Gastroesophageal sphincter (tissue), 4 donors: Measurements from ENCODE around the gene THOC5. TPM values are rescaled to one million over a fixed set of nuclear protein-coding genes. Genes with fewer than 3 reads are reported as not detected.

Experiments used
- ATAC-seq: fragments of 150-250 bp; one replicate; pipeline ENCODE4 v1.9.1; 2016; ENCODE audit warnings: mild to moderate bottlenecking, moderate library complexity
- H3K27ac ChIP-seq, 4 donors: fragments of 200-600 bp; sonication (generic) in 3 of 4; 1 replicate in 3 of 4; 2 replicates in 1 of 4; pipeline ENCODE4 v1.5.1; 2016 to 2019
- H3K27me3 ChIP-seq: fragments of 200-600 bp; sonication (generic); one replicate; pipeline ENCODE4 v1.5.1; 2019
- H3K36me3 ChIP-seq, 2 donors: fragments of 200-600 bp; sonication (generic); one replicate each; pipeline ENCODE4 v1.5.1; 2019; ENCODE audit warnings: control low read depth in 1 of 2
- H3K4me1 ChIP-seq, 3 donors: fragments of 200-600 bp; sonication (generic); 1 replicate in 2 of 3; 2 replicates in 1 of 3; pipeline ENCODE4 v1.5.1; 2016 to 2019; ENCODE audit warnings: control low read depth in 2 of 3
- H3K4me3 ChIP-seq, 2 donors: fragments of 200-600 bp; sonication (generic); one replicate each; pipeline ENCODE4 v1.5.1; 2019; ENCODE audit warnings: mild to moderate bottlenecking in 1 of 2, moderate library complexity in 1 of 2
- H3K9me3 ChIP-seq, 3 donors: fragments of 200-600 bp; sonication (generic); one replicate each; pipeline ENCODE4 v1.5.1; 2017 to 2019; ENCODE audit warnings: control low read depth in 2 of 3
- EP300 ChIP-seq: sonication (generic); formaldehyde crosslinking; IDR thresholded peaks from one replicate; pipeline ENCODE4 v1.6.1; 2017; ENCODE audit warnings: antibody characterized with exemption, mild to moderate bottlenecking
- POLR2A ChIP-seq, 2 donors: fragments of 450-650 bp; IDR thresholded peaks; one replicate each; pipeline ENCODE4 v1.6.1; 2017; ENCODE audit warnings: antibody characterized with exemption in 2 of 2, mild to moderate bottlenecking in 2 of 2, moderate library complexity in 1 of 2
- POLR2AphosphoS5 ChIP-seq: sonication (generic); formaldehyde crosslinking; IDR thresholded peaks from one replicate; pipeline ENCODE4 v1.6.1; 2017; ENCODE audit warnings: antibody characterized with exemption
- WGBS, 2 donors: methylation state at CpG; one replicate each; pipeline ENCODE4 v1.1.5; 2018; ENCODE audit warnings: low coverage in 1 of 2; 5-methylcytosine and 5-hydroxymethylcytosine counted together
- total RNA-seq, 4 donors: library from RNA; depleted of rRNA; stranded (reverse); fragments of >200 nt; gene quantifications; one replicate each; pipeline ENCODE4 v1.1.0, GENCODE V29; 2016
- TF ChIP-seq, protein P1 (sequence below), 4 experiments: fragments of 200-600 bp in 2 of 4; fragments of 450-650 bp in 2 of 4; sonication (generic) in 1 of 4; IDR thresholded peaks; one replicate each; pipeline ENCODE4 v1.5.1; 2017 to 2019; ENCODE audit warnings: antibody characterized with exemption in 4 of 4, mild to moderate bottlenecking in 2 of 4, moderate library complexity in 2 of 4

The THOC5 gene
- total RNA-seq, 4 donors from 2014 or later: 46.0 to 91.4 (median 58.2) TPM

DNA sequence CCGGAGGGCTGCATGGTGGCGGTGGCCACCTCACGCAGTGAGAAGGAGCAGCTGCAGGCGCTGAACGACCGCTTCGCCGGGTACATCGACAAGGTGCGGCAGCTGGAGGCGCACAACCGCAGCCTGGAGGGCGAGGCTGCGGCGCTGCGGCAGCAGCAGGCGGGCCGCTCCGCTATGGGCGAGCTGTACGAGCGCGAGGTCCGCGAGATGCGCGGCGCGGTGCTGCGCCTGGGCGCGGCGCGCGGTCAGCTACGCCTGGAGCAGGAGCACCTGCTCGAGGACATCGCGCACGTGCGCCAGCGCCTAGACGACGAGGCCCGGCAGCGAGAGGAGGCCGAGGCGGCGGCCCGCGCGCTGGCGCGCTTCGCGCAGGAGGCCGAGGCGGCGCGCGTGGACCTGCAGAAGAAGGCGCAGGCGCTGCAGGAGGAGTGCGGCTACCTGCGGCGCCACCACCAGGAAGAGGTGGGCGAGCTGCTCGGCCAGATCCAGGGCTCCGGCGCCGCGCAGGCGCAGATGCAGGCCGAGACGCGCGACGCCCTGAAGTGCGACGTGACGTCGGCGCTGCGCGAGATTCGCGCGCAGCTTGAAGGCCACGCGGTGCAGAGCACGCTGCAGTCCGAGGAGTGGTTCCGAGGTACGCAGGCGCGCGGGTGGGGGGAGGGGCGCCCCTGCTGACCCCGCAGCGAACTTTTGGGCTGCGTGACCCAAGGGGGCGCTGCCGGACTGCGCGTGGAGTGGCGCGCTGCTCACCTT lies 72.9 kb downstream of the THOC5 start:
- Histone ChIP-seq H3K4me1 (peaks cover 0 to 36% (median 15%) of the 10 kb centered on the region in 3 donors), H3K36me3 (peaks cover 0 to 4% of the 10 kb centered on the region in 2 donors), H3K27me3 (peaks cover 77% of the 10 kb centered on the region), H3K9me3 (peaks cover 0 to 9% (median 0%) of the 10 kb centered on the region in 3 donors), H3K27ac (no peak overlapping the region), H3K4me3 (peak overlapping the region in 1 of 2 donors; percentile 30)
- TF ChIP-seq POLR2AphosphoS5 (no peak), EP300 (no peak), POLR2A (IDR thresholded peaks at IDR 0.05) (no peak)
- TF ChIP-seq, protein P1, sequence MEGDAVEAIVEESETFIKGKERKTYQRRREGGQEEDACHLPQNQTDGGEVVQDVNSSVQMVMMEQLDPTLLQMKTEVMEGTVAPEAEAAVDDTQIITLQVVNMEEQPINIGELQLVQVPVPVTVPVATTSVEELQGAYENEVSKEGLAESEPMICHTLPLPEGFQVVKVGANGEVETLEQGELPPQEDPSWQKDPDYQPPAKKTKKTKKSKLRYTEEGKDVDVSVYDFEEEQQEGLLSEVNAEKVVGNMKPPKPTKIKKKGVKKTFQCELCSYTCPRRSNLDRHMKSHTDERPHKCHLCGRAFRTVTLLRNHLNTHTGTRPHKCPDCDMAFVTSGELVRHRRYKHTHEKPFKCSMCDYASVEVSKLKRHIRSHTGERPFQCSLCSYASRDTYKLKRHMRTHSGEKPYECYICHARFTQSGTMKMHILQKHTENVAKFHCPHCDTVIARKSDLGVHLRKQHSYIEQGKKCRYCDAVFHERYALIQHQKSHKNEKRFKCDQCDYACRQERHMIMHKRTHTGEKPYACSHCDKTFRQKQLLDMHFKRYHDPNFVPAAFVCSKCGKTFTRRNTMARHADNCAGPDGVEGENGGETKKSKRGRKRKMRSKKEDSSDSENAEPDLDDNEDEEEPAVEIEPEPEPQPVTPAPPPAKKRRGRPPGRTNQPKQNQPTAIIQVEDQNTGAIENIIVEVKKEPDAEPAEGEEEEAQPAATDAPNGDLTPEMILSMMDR (IDR thresholded peaks at IDR 0.05): no peak
- no CpG with 5 or more reads among the region's 107 CpGs for WGBS, 2 donors
- ATAC-seq: peak; percentile 38

DNA sequence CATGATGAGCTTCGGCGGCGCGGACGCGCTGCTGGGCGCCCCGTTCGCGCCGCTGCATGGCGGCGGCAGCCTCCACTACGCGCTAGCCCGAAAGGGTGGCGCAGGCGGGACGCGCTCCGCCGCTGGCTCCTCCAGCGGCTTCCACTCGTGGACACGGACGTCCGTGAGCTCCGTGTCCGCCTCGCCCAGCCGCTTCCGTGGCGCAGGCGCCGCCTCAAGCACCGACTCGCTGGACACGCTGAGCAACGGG lies 73.4 kb downstream of the THOC5 start:
- peaks cover 82% of the 10 kb centered on the region for H3K27me3 ChIP-seq
- no peak for ATAC-seq
- no peaks in the 10 kb centered on the region for H3K36me3 ChIP-seq
- no peak overlapping the region for H3K27ac ChIP-seq
- TF ChIP-seq POLR2A (IDR thresholded peaks at IDR 0.05): no peak
- peaks cover 0 to 36% (median 15%) of the 10 kb centered on the region in 3 donors for H3K4me1 ChIP-seq
- no CpG with 5 or more reads among the region's 39 CpGs for WGBS, 2 donors
- peak overlapping the region in 1 of 2 donors; percentile 30 for H3K4me3 ChIP-seq
- peaks cover 0 to 9% (median 0%) of the 10 kb centered on the region in 3 donors for H3K9me3 ChIP-seq

DNA sequence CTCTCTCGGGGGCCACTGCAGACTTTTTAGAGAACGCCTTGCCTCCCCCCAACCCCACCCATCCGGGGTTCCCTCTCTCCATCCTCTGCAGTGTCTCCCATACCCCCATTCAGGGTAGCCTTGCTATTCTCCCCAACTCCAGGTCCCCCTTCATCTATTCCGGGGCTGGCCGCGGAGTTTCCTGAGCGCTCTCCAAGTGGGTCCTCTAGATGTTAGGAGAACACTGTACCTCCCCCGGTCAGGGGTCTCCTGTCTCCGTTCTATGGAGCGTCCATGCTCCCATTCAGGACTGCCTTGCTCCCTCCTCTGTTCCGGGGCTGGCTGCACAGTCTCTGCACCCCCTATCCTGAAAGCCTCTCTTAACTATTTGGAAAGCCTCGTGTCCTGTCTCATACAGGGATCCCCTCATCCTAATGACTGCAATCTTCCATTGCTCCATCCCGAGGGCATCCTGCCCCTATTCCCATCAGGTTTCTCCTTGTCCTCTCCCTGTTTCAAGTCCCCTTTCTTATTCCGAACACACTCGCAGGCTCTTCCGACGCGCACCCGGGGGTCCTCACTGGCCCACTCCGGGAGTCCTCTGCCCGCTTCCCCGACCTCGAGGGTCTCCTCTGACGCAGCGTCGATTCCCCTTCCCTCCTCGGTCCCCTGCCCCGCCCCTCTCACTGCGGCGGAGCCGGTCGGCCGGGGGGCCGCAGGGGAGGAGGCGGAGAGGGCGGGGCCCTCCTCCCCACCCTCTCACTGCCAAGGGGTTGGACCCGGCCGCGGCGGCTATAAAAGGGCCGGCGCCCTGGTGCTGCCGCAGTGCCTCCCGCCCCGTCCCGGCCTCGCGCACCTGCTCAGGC lies 73.9 kb downstream of the THOC5 start, which contains the start of gene NEFH:
Gene NEFH (plus strand): TSS at position 802 of the 845 bp plus-strand sequence. CDS start 45 bp downstream, outside the sequence.
- Histone ChIP-seq H3K27me3 (peaks cover 86% of the 10 kb centered on the region), H3K4me3 (peak within 1 kb of the TSS in 1 of 2 donors; percentile 30), H3K36me3 (no peaks in the 10 kb centered on the region), H3K9me3 (peaks cover 0 to 9% (median 0%) of the 10 kb centered on the region in 3 donors), H3K4me1 (peaks cover 0 to 36% (median 15%) of the 10 kb centered on the region in 3 donors), H3K27ac (no peak within 1 kb of the TSS)
- no peak for ATAC-seq
- TF ChIP-seq POLR2A (IDR thresholded peaks at IDR 0.05) (no peak), EP300 (no peak), POLR2AphosphoS5 (no peak)
- TF ChIP-seq, protein P1 (IDR thresholded peaks at IDR 0.05): no peak
- WGBS, 2 donors: 4 to 6% methylated on average over 11 to 23 of the region's 48 CpGs

DNA sequence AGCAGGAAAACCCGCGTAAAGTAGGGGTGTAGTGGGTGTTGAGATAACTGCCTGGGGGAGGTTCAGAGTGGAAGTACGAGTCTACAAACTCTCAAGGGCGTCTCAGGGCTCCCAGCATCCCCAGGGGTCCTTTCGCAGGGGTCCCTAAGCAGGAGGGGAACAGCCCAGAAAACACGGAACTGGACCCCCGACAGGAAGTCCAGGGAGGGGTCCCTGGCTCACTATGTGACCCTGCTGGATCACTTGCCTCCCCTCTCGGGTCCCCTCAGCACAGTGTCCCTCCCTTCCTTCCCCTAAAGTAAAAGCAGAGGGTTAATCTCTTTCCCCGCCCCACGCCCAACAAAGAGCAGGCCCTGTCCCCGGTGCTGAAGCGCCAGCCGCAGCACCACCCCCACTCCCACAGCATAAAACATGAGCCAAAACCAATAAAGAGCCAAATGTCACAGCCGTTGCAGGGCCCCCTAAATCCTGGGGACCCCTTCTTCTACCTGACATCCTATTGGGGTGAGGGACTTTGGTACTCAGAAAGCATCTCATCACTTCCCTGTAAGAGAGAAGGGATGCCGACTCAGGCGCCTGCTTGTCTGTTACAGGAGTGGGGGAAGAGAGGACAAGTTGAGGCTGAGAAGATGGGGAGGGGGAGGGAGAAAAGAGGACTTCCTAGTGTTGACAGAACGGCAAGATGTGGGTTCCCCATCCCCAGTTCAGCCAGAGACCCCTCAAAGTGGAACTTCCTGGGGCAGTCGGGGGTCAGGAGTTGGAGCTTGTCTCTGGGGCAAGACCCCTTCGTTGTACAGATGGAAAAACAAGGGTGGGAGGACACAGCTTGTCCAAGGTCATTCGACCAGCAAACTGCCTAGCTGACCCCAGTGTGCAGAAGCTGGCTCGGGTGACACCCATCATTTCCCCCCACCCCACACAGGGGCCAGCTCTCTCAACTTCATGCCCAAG lies 75.0 kb downstream of the THOC5 start:
- ATAC-seq: no peak
- H3K4me1 ChIP-seq: peaks cover 0 to 36% (median 15%) of the 10 kb centered on the region in 3 donors
- H3K4me3 ChIP-seq: no peak overlapping the region
- H3K36me3 ChIP-seq: no peaks in the 10 kb centered on the region
- no peak for TF ChIP-seq POLR2AphosphoS5
- no peak for TF ChIP-seq POLR2A (IDR thresholded peaks at IDR 0.05)
- no peak for TF ChIP-seq EP300
- TF ChIP-seq, protein P1 (IDR thresholded peaks at IDR 0.05): no peak
- peaks cover 0 to 9% (median 0%) of the 10 kb centered on the region in 3 donors for H3K9me3 ChIP-seq
- H3K27me3 ChIP-seq: peaks cover 96% of the 10 kb centered on the region
- WGBS, 2 donors: 2 to 16% methylated on average over 7 to 13 of the region's 21 CpGs
- H3K27ac ChIP-seq: no peak overlapping the region
